Kidney epithelial cell (primary cell): Measurements from ENCODE around the gene FBXL13. TPM values are rescaled to one million over a fixed set of nuclear protein-coding genes. Genes with fewer than 3 reads are reported as not detected.

Experiments
- DNase-seq: peaks from one replicate; pipeline ENCODE4 v3.0.0-alpha.2; 2010; ENCODE audit warnings: low read depth
- H3K27me3 ChIP-seq: 2 replicates; pipeline ENCODE4 v1.6.0; 2011; ENCODE audit warnings: low read length; ENCODE audit not compliant: control insufficient read depth, insufficient read depth
- H3K36me3 ChIP-seq: 2 replicates; pipeline ENCODE4 v1.5.1; 2011; ENCODE audit warnings: low read length; ENCODE audit not compliant: control insufficient read depth, insufficient read depth
- H3K4me3 ChIP-seq: 2 replicates; pipeline ENCODE4 v1.5.1; 2011; ENCODE audit warnings: low read depth, mild to moderate bottlenecking, control low read depth, low read length
- CTCF ChIP-seq: IDR thresholded peaks from 2 replicates; pipeline ENCODE4 v1.5.1; 2011; ENCODE audit warnings: mild to moderate bottlenecking, moderate library complexity, low read length, control low read depth, inconsistent platforms; ENCODE audit not compliant: insufficient read depth, poor library complexity, severe bottlenecking
- total RNA-seq: library from RNA; depleted of rRNA; stranded (reverse); fragments of >200 nt; gene quantifications from 2 replicates; pipeline ENCODE4 v1.2.3, GENCODE V29; 2015

Gene FBXL13
- total RNA-seq, 1 donor from 2014 or later, result 3.1 TPM

- no peaks in the 10 kb centered on the region for H3K27me3 ChIP-seq
- no peak for DNase-seq
- TF ChIP-seq CTCF, result no peak
- no peaks in the 10 kb centered on the region for H3K36me3 ChIP-seq
- no peak overlapping the region for H3K4me3 ChIP-seq
Measured at GRCh38 chr7:102874966-102875365, 199.6 kb downstream of the FBXL13 start.

- Histone ChIP-seq H3K27me3 (no peaks in the 10 kb centered on the region), H3K36me3 (no peaks in the 10 kb centered on the region), H3K4me3 (no peak overlapping the region)
- no peak for TF ChIP-seq CTCF
- peak; percentile 94 for DNase-seq
Measured at GRCh38 chr7:102874166-102874829, 200.3 kb downstream of the FBXL13 start.

- Histone ChIP-seq H3K36me3 (no peaks in the 10 kb centered on the region), H3K27me3 (no peaks in the 10 kb centered on the region), H3K4me3 (no peak overlapping the region)
- no peak for DNase-seq
- TF ChIP-seq CTCF, result no peak
Measured at GRCh38 chr7:102873470-102874165, 201.0 kb downstream of the FBXL13 start.

GRCh38 chr7:102872460-102872859 is 202.1 kb downstream of the FBXL13 start:
- peak; percentile 88 for DNase-seq
- TF ChIP-seq CTCF, result no peak
- H3K27me3 ChIP-seq, result no peaks in the 10 kb centered on the region
- H3K36me3 ChIP-seq, result no peaks in the 10 kb centered on the region
- no peak overlapping the region for H3K4me3 ChIP-seq

GRCh38 chr7:102869195-102869594 is 205.4 kb downstream of the FBXL13 start:
- no peak for TF ChIP-seq CTCF
- H3K36me3 ChIP-seq, result no peaks in the 10 kb centered on the region
- no peak for DNase-seq

More at GRCh38 chr7:102869195-102869594, 205.4 kb downstream of the FBXL13 start:
- Histone ChIP-seq H3K4me3 (no peak overlapping the region), H3K27me3 (no peaks in the 10 kb centered on the region)
